IMR-90 (cell line): ENCODE data around the gene DOCK1. TPM values are rescaled to one million over a fixed set of nuclear protein-coding genes. Genes with fewer than 3 reads are reported as not detected.

Experiments used
- ATAC-seq: fragments of 200-7000 bp; cut with Tn5 transposase; 2 replicates; pipeline ENCODE4 v1.9.1; 2020; ENCODE audit warnings: low read depth, mild to moderate bottlenecking, moderate library complexity
- BruUV-seq: library from RNA; stranded (reverse); fragments of 400-500 nt; replicated peaks from 2 replicates; lab custom pipeline; 2021; lab: Mats Ljungman, UMichigan
- CTCF ChIA-PET: fragments of 300-600 bp; formaldehyde crosslinking; extraction: SDS; loops from one replicate; lab custom pipeline; 2021; ENCODE audit warnings: antibody characterized with exemption; lab: Yijun Ruan, JAX
- POLR2A ChIA-PET: fragments of 300-600 bp; sonication (Branson Sonifier 250); formaldehyde crosslinking; loops from one replicate; lab custom pipeline; 2022; ENCODE audit warnings: antibody characterized with exemption; ENCODE audit not compliant: unreplicated experiment; lab: Charles Lee
- DNase-seq: peaks from one replicate; pipeline ENCODE4 v3.0.0; 2013
- H2AFZ ChIP-seq: replicated peaks from 2 replicates; pipeline ENCODE3; 2013; ENCODE audit warnings: low read length, mild to moderate bottlenecking; ENCODE audit not compliant: poor library complexity
- H2AK5ac ChIP-seq: 2 replicates; pipeline ENCODE4 v1.6.1; 2013; ENCODE audit warnings: low read depth, low read length, inconsistent platforms
- H2AK9ac ChIP-seq: replicated peaks from 2 replicates; pipeline ENCODE3; 2013; ENCODE audit warnings: mild to moderate bottlenecking, low read depth, low read length, moderate library complexity; ENCODE audit not compliant: poor library complexity
- H2BK120ac ChIP-seq: 2 replicates; pipeline ENCODE4 v1.6.1; 2013; ENCODE audit warnings: low read depth, low read length, inconsistent platforms
- H2BK15ac ChIP-seq: 3 replicates; pipeline ENCODE4 v1.6.1; 2013; ENCODE audit warnings: low read depth, low read length, inconsistent platforms
- H2BK20ac ChIP-seq: 2 replicates; pipeline ENCODE4 v1.6.1; 2013; ENCODE audit warnings: low read depth, mild to moderate bottlenecking, inconsistent platforms, low read length, moderate library complexity
- H2BK5ac ChIP-seq: 2 replicates; pipeline ENCODE4 v1.6.1; 2013; ENCODE audit warnings: mild to moderate bottlenecking, low read depth, low read length, inconsistent platforms; ENCODE audit not compliant: poor library complexity, severe bottlenecking
- H3K14ac ChIP-seq: replicated peaks from 2 replicates; pipeline ENCODE4 v1.6.1; 2013; ENCODE audit warnings: low read depth, low read length, inconsistent platforms
- H3K18ac ChIP-seq: 2 replicates; pipeline ENCODE4 v1.6.1; 2013; ENCODE audit warnings: low read depth, low read length, control low read depth
- H3K23ac ChIP-seq: 2 replicates; pipeline ENCODE4 v1.6.1; 2013; ENCODE audit warnings: low read depth, low read length, inconsistent platforms
- H3K27ac ChIP-seq: 2 replicates; pipeline ENCODE4 v1.5.1; 2013; ENCODE audit warnings: mild to moderate bottlenecking, control low read depth, low read length; ENCODE audit not compliant: insufficient read depth
- H3K27me3 ChIP-seq: 2 replicates; pipeline ENCODE4 v1.6.1; 2013; ENCODE audit warnings: low read length; ENCODE audit not compliant: control insufficient read depth, insufficient read depth
- H3K36me3 ChIP-seq: 2 replicates; pipeline ENCODE4 v1.6.1; 2013; ENCODE audit warnings: low read length, mixed read lengths; ENCODE audit not compliant: control insufficient read depth, insufficient read depth
- H3K4ac ChIP-seq: 2 replicates; pipeline ENCODE4 v1.6.1; 2013; ENCODE audit warnings: low read depth, low read length, inconsistent platforms
- H3K4me1 ChIP-seq: 2 replicates; pipeline ENCODE4 v1.6.1; 2013; ENCODE audit warnings: low read length, mixed read lengths; ENCODE audit not compliant: control insufficient read depth, insufficient read depth
- H3K4me2 ChIP-seq: 2 replicates; pipeline ENCODE4 v1.6.1; 2013; ENCODE audit warnings: low read depth, mild to moderate bottlenecking, control low read depth, low read length, moderate library complexity
- H3K4me3 ChIP-seq: 2 replicates; pipeline ENCODE4 v1.5.1; 2013; ENCODE audit warnings: low read depth, mild to moderate bottlenecking, control low read depth, low read length, moderate library complexity; ENCODE audit not compliant: insufficient read depth
- H3K56ac ChIP-seq: 2 replicates; pipeline ENCODE4 v1.6.1; 2013; ENCODE audit warnings: low read length, inconsistent platforms; ENCODE audit not compliant: insufficient read depth; ENCODE audit errors: extremely low read depth
- H3K79me1 ChIP-seq, 2 experiments: 2 replicates each; pipeline ENCODE4 v1.6.1; 2013; ENCODE audit warnings: low read length in 2 of 2, inconsistent platforms in 1 of 2, low read depth in 1 of 2
- H3K9ac ChIP-seq: 2 replicates; pipeline ENCODE4 v1.6.1; 2013; ENCODE audit warnings: low read depth, low read length, control low read depth
- H3K9me1 ChIP-seq: 2 replicates; pipeline ENCODE4 v1.6.1; 2013; ENCODE audit warnings: low read length, inconsistent platforms; ENCODE audit not compliant: insufficient read depth
- H3K9me3 ChIP-seq: 2 replicates; pipeline ENCODE4 v1.6.1; 2013; ENCODE audit warnings: low read length; ENCODE audit not compliant: control insufficient read depth, insufficient read depth
- H4K20me1 ChIP-seq: 2 replicates; pipeline ENCODE4 v1.6.1; 2013; ENCODE audit warnings: low read length, inconsistent platforms; ENCODE audit not compliant: insufficient read depth
- H4K5ac ChIP-seq: 2 replicates; pipeline ENCODE4 v1.6.1; 2013; ENCODE audit warnings: mild to moderate bottlenecking, low read depth, low read length, control low read depth
- H4K8ac ChIP-seq, 2 experiments: 2 replicates each; pipeline ENCODE4 v1.6.1; 2013; ENCODE audit warnings: low read depth in 2 of 2, low read length in 2 of 2, control low read depth in 1 of 2, inconsistent platforms in 1 of 2
- H4K91ac ChIP-seq: 2 replicates; pipeline ENCODE4 v1.6.1; 2013; ENCODE audit warnings: low read depth, low read length, inconsistent platforms; ENCODE audit not compliant: insufficient read depth
- BHLHE40 ChIP-seq: fragments of 150-350 bp; IDR thresholded peaks from 2 replicates; pipeline ENCODE4 v1.6.1; 2016; ENCODE audit warnings: mild to moderate bottlenecking, low read depth, low read length
- CEBPB ChIP-seq: IDR thresholded peaks from 2 replicates; pipeline ENCODE4 v1.6.1; 2012; ENCODE audit warnings: low read depth, low read length, improper control_type of control experiment
- CHD1 ChIP-seq: IDR thresholded peaks from 2 replicates; pipeline ENCODE4 v1.6.1; 2012; ENCODE audit warnings: low read depth, low read length, improper control_type of control experiment
- CTCF ChIP-seq: conservative IDR thresholded peaks from 2 replicates; pipeline ENCODE4 v1.5.1; 2012; ENCODE audit warnings: mild to moderate bottlenecking, low read depth, low read length, improper control_type of control experiment
- ELK1 ChIP-seq: fragments of 150-350 bp; IDR thresholded peaks from 2 replicates; pipeline ENCODE4 v1.6.1; 2016; ENCODE audit warnings: low read depth, mild to moderate bottlenecking, low read length, moderate library complexity, borderline replicate concordance
- FOS ChIP-seq: fragments of 150-350 bp; IDR thresholded peaks from 2 replicates; pipeline ENCODE4 v1.6.1; 2016; ENCODE audit warnings: low read depth, low read length
- MAFK ChIP-seq: IDR thresholded peaks from 2 replicates; pipeline ENCODE4 v1.6.1; 2012; ENCODE audit warnings: low read depth, low read length, improper control_type of control experiment
- MAZ ChIP-seq: IDR thresholded peaks from 2 replicates; pipeline ENCODE4 v1.6.1; 2012; ENCODE audit warnings: low read depth, mild to moderate bottlenecking, low read length, improper control_type of control experiment, moderate library complexity, borderline replicate concordance
- MXI1 ChIP-seq: IDR thresholded peaks from 2 replicates; pipeline ENCODE4 v1.6.1; 2012; ENCODE audit warnings: low read depth, mild to moderate bottlenecking, low read length, moderate library complexity, borderline replicate concordance
- NFE2L2 ChIP-seq: fragments of 150-350 bp; IDR thresholded peaks from 2 replicates; pipeline ENCODE4 v1.6.1; 2016; ENCODE audit warnings: low read depth, mild to moderate bottlenecking, low read length
- POLR2A ChIP-seq: IDR thresholded peaks from 2 replicates; pipeline ENCODE4 v1.6.1; 2012; ENCODE audit warnings: mild to moderate bottlenecking, low read depth, low read length
- RAD21 ChIP-seq: IDR thresholded peaks from 2 replicates; pipeline ENCODE4 v1.6.1; 2012; ENCODE audit warnings: low read length, improper control_type of control experiment
- RCOR1 ChIP-seq: IDR thresholded peaks from 2 replicates; pipeline ENCODE4 v1.6.1; 2012; ENCODE audit warnings: mild to moderate bottlenecking, low read length, improper control_type of control experiment; ENCODE audit not compliant: insufficient replicate concordance
- RFX5 ChIP-seq: IDR thresholded peaks from 2 replicates; pipeline ENCODE4 v1.8.0; 2012; ENCODE audit warnings: low read depth, mild to moderate bottlenecking, low read length, moderate library complexity
- SMC3 ChIP-seq: fragments of 150-350 bp; IDR thresholded peaks from 2 replicates; pipeline ENCODE4 v1.6.1; 2016; ENCODE audit warnings: low read depth, mild to moderate bottlenecking, antibody characterized with exemption, low read length, moderate library complexity
- USF2 ChIP-seq: fragments of 150-350 bp; IDR thresholded peaks from 2 replicates; pipeline ENCODE4 v1.6.1; 2017; ENCODE audit warnings: mild to moderate bottlenecking, antibody characterized with exemption, low read length, low read depth
- WGBS, 2 experiments: methylation state at CpG; one replicate each; pipeline versions ENCODE4 v1.1.5 to v1.1.7; 2013; ENCODE audit warnings: missing lambda C conversion rate in 2 of 2; ENCODE audit not compliant: insufficient read length in 1 of 2; ENCODE audit errors: extremely low coverage in 2 of 2; 5-methylcytosine and 5-hydroxymethylcytosine counted together
- dilution Hi-C: fragments of 300-500 bp; cut with HindIII; formaldehyde crosslinking; loops from one replicate; pipeline ENCODE4 v1.14.3; 2018; ENCODE audit warnings: low sequenced_read_pairs; ENCODE audit not compliant: unreplicated experiment
- in situ Hi-C: fragments of 300-500 bp; cut with MboI; formaldehyde crosslinking; loops from 3 replicates; pipeline ENCODE4 v1.14.3; 2019; ENCODE audit warnings: low sequenced_read_pairs, inconsistent platforms, mixed read lengths
- intact Hi-C: fragments of 100-400 bp; cut with micrococcal nuclease; formaldehyde crosslinking; loops from 2 replicates; pipeline ENCODE4 v1.10.0; 2022
- polyA plus RNA-seq, 3 experiments: library from polyadenylated mRNA; depleted of rRNA; stranded (reverse); fragments of >200 nt; gene quantifications; 2 replicates each; pipeline ENCODE4 v1.2.3, GENCODE V29; 2012; ENCODE audit warnings: low replicate concordance in 1 of 3
- total RNA-seq: library from RNA; depleted of rRNA; stranded (reverse); fragments of >200 nt; gene quantifications from 2 replicates; pipeline ENCODE4 v1.2.3, GENCODE V29; 2012

DOCK1 gene
- total and polyA plus RNA-seq, 2 of the 4 experiments (the other 2 are of a cell fraction): 28.2 to 71.0 TPM

- Histone ChIP-seq H3K9ac (no peak overlapping the region), H3K27ac (no peak overlapping the region), H2AK5ac (no peak overlapping the region), H3K4me1 (peaks cover 1% of the 10 kb centered on the region; the same call in 1 of the 2 replicates), H3K9me1 (peaks cover 15% of the 10 kb centered on the region), H4K20me1 (peaks cover 9% of the 10 kb centered on the region), H3K14ac (no peak overlapping the region), H3K9me3 (no peaks in the 10 kb centered on the region), H3K4ac (no peak overlapping the region), H4K91ac (no peak overlapping the region), H3K36me3 (peaks cover 30% of the 10 kb centered on the region), H3K23ac (no peak overlapping the region), H3K56ac (no peak overlapping the region), H3K27me3 (no peaks in the 10 kb centered on the region), H3K4me3 (no peak overlapping the region), H2BK20ac (no peak overlapping the region), H3K79me1 (peaks cover 3 to 17% of the 10 kb centered on the region in 2 experiments; a peak in 3 of 4 replicates), H2BK5ac (no peak overlapping the region), H2BK15ac (no peak overlapping the region), H4K5ac (no peak overlapping the region), H3K4me2 (no peak overlapping the region), H2BK120ac (no peak overlapping the region), H4K8ac (no peak overlapping the region), H2AK9ac (no peak overlapping the region), H2AFZ (no peak overlapping the region), H3K18ac (no peak overlapping the region)
- WGBS, 2 experiments: no CpG with 5 or more reads among the region's 5 CpGs
- POLR2A ChIA-PET: no interaction called here
- dilution Hi-C loops: no loop called here
- intact Hi-C loops: no loop called here
- no peak for DNase-seq
- CTCF ChIA-PET: no interaction called here
- in situ Hi-C loops: no loop called here
- TF ChIP-seq RAD21 (no peak), POLR2A (no peak), CHD1 (no peak), CTCF (no peak), RCOR1 (no peak), MAFK (no peak), USF2 (no peak), BHLHE40 (no peak), MAZ (no peak), RFX5 (no peak), SMC3 (no peak), FOS (no peak), MXI1 (no peak), CEBPB (no peak), NFE2L2 (no peak), ELK1 (no peak)
- BruUV-seq: no TSS peak
- ATAC-seq: no peak
Observed at GRCh38 chr10:127129104-127129503, 223.9 kb downstream of the DOCK1 start.
